Activated T-cell treated with anti-CD3 and anti-CD28 coated beads, Interleukin-2, amount 50 U/mL, for 4 hours (primary cell): ENCODE data around the gene PTPRM. TPM values are rescaled to one million over a fixed set of nuclear protein-coding genes. Genes with fewer than 3 reads are reported as not detected.

Experiments
- ATAC-seq, 2 donors: fragments of 200-7000 bp; cut with Tn5 transposase; one replicate each; pipeline ENCODE4 v1.10.0; 2021
- DNase-seq: peaks from one replicate; pipeline ENCODE4 v3.0.0-alpha.2; 2020
- H3K27me3 Mint-ChIP-seq: one replicate; pipeline ENCODE4 v1.8.0; 2021; ENCODE audit warnings: low read depth, mixed read lengths
- H3K36me3 Mint-ChIP-seq: one replicate; pipeline ENCODE4 v1.8.0; 2022; ENCODE audit warnings: mixed read lengths; ENCODE audit not compliant: insufficient read depth
- H3K4me1 Mint-ChIP-seq: one replicate; pipeline ENCODE4 v1.8.0; 2021; ENCODE audit warnings: low read depth, mixed read lengths
- H3K4me3 Mint-ChIP-seq: one replicate; pipeline ENCODE4 v1.8.0; 2021; ENCODE audit warnings: mild to moderate bottlenecking, moderate library complexity, mixed read lengths
- H3K9me3 Mint-ChIP-seq: one replicate; pipeline ENCODE4 v1.8.0; 2021; ENCODE audit warnings: mixed read lengths
- total RNA-seq, 3 donors: library from RNA; stranded (reverse); gene quantifications; one replicate each; pipeline ENCODE4 v1.2.1, GENCODE V29; 2021

Gene PTPRM
- total RNA-seq, 3 donors from 2014 or later = 1.5 to 3.5 (median 2.3) TPM

DNA sequence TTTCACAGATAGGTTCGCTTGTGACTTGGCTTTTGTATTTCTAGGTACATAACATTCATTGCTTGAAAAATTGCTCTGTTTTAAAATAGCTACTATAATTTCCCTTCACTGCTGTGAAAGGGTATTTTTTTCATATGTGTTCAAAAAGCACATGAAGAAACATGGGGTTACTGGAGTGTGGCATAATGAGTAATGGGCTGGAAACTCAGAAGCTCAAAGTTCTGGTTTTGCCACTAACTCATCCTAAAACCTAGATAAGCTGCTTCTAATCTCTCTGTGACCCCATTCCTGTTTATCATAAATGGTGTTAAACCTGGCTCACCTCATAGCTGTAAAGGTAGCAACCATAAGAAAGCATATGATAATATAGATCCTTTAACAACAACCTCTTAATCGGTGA lies 319.3 kb downstream of the PTPRM start:
- H3K4me3 Mint-ChIP-seq = no peak overlapping the region
- no peak for DNase-seq
- ATAC-seq = no peak
- H3K27me3 Mint-ChIP-seq = no peaks in the 10 kb centered on the region
- no peaks in the 10 kb centered on the region for H3K4me1 Mint-ChIP-seq
- H3K9me3 Mint-ChIP-seq = no peaks in the 10 kb centered on the region
- no peaks in the 10 kb centered on the region for H3K36me3 Mint-ChIP-seq

DNA sequence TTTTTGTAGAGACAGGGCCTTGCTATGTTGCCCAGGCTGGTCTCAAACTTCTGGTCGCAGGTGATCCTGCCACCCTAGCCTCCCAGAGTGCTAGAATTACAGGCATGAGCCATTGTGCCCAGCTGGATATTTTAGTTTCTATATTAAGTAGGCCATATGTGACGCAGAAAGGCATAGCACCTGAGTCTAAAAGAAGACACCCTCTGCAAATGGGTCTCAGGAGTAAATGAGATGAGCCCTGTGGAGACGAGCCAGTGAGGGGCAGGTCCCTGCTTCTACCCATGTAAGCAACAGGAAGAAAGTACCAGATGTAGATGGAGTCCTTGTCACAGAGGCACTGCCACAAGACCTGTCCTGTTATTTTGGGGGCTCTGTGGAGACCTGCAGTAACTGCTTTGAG lies 322.4 kb downstream of the PTPRM start:
- H3K4me3 Mint-ChIP-seq = no peak overlapping the region
- DNase-seq = no peak
- no peak for ATAC-seq

DNA sequence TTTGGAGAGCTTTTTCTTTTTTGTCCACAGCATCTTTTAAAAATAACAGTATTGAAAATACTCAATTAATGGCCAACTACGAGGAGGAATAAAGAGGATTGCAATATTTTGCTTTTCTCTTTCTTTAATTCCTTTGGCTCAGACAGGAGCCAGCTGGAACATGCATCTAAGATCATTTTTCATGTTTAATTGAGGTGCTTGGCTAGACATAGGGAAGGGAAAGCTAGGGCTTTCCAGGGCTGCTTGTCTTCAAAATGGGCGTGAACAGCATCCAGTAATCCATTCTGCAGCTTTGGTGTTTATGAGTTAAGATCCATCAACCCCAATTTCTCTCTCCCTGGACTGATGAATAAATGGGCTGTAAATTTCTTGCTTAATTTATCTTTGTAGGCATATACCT lies 323.0 kb downstream of the PTPRM start:
- no peaks in the 10 kb centered on the region for H3K4me1 Mint-ChIP-seq
- DNase-seq (no peak), ATAC-seq (no peak)
- no peaks in the 10 kb centered on the region for H3K36me3 Mint-ChIP-seq
- H3K4me3 Mint-ChIP-seq = no peak overlapping the region
- H3K9me3 Mint-ChIP-seq = no peaks in the 10 kb centered on the region
- no peaks in the 10 kb centered on the region for H3K27me3 Mint-ChIP-seq

More for the DNA sequence above, 322.4 kb downstream of the PTPRM start:
- H3K4me1 Mint-ChIP-seq = no peaks in the 10 kb centered on the region
- H3K36me3 Mint-ChIP-seq = no peaks in the 10 kb centered on the region
- no peaks in the 10 kb centered on the region for H3K27me3 Mint-ChIP-seq
- H3K9me3 Mint-ChIP-seq = no peaks in the 10 kb centered on the region

DNA sequence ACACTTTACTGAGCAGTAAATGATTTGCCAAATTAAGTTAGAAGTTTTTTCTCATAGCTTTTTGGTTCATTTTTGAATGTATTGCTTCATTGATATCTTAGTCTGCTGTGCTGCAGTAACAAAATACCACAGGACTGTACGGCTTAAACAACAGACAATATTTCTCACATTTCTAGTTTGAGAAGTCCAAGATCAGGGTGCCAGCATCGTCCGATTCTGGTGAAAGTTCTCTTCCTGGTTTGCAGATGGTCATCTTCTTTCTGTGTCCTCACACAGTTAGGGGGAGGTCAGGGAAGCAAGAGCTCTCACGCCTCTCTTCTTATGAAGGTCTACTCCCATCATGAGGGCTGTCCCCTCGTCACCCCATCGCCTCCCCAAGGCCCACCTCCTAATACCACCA lies 325.4 kb downstream of the PTPRM start:
- Mint-ChIP-seq H3K4me3 (no peak overlapping the region), H3K27me3 (no peaks in the 10 kb centered on the region), H3K9me3 (no peaks in the 10 kb centered on the region), H3K36me3 (no peaks in the 10 kb centered on the region), H3K4me1 (no peaks in the 10 kb centered on the region)
- ATAC-seq (no peak), DNase-seq (no peak)

DNA sequence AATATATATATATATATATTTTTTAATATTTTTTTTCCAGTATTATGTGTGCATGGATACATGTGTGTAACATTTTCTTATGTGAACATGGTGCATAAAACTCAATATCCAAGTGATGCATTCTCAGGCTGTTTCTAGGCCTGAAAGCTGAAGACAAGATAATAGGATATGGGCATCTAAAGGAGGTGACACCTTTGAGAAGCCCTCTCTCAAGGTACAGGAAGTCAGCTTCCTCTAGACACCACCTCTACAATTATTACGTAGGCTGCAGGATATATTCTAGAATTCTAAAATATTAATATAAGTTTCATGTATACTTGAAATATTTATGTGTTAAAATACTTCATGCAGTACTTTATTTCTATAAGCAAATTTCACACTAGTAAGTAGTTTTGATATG lies 327.5 kb downstream of the PTPRM start:
- H3K4me1 Mint-ChIP-seq = no peaks in the 10 kb centered on the region
- ATAC-seq = no peak
- no peaks in the 10 kb centered on the region for H3K9me3 Mint-ChIP-seq
- H3K4me3 Mint-ChIP-seq = no peak overlapping the region
- H3K36me3 Mint-ChIP-seq = no peaks in the 10 kb centered on the region
- H3K27me3 Mint-ChIP-seq = no peaks in the 10 kb centered on the region
- no peak for DNase-seq

DNA sequence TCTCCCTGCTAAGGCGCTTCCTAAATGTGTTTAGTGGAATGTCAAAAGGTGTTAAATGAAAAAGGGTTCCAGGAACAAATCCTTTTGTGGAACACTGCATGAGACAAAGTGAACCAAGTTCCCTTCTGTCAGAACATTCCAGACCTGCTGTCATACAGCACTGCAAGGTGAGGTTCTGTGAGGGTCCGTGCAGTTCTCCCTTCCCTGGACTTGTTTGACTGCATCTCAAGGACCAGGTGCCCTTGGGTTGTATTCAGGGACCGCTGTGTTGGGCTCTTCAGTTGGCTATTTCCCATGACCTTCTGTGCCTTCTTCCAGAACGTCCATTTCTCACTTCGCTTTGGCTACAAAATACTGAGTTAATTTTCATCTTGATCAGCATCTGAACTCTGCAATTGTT lies 328.2 kb downstream of the PTPRM start:
- ATAC-seq (no peak), DNase-seq (no peak)
- no peaks in the 10 kb centered on the region for H3K4me1 Mint-ChIP-seq
- no peaks in the 10 kb centered on the region for H3K36me3 Mint-ChIP-seq
- no peak overlapping the region for H3K4me3 Mint-ChIP-seq
- no peaks in the 10 kb centered on the region for H3K27me3 Mint-ChIP-seq
- H3K9me3 Mint-ChIP-seq = no peaks in the 10 kb centered on the region

DNA sequence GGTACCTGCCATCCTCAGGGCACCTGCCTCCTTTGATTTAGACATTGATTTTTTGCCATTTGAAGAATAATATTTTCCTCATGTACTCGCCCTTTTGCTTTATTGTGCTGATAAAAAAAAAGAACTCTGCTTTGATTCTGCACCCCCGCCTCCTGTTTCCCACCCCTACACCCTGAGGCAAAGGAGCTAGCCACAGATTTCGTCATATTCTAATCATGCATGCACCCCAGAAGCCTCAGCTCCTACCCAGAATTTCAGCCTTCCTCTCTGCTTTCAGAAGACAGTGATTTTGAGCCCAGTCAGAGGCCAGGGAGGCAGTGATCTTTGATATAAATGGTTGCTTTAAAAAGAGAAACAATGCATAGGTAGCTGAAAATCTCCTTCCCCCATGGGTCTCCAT lies 329.0 kb downstream of the PTPRM start:
- H3K4me3 Mint-ChIP-seq = no peak overlapping the region
- no peaks in the 10 kb centered on the region for H3K36me3 Mint-ChIP-seq
- DNase-seq (no peak), ATAC-seq (no peak)
- H3K4me1 Mint-ChIP-seq = no peaks in the 10 kb centered on the region
- no peaks in the 10 kb centered on the region for H3K27me3 Mint-ChIP-seq
- no peaks in the 10 kb centered on the region for H3K9me3 Mint-ChIP-seq

DNA sequence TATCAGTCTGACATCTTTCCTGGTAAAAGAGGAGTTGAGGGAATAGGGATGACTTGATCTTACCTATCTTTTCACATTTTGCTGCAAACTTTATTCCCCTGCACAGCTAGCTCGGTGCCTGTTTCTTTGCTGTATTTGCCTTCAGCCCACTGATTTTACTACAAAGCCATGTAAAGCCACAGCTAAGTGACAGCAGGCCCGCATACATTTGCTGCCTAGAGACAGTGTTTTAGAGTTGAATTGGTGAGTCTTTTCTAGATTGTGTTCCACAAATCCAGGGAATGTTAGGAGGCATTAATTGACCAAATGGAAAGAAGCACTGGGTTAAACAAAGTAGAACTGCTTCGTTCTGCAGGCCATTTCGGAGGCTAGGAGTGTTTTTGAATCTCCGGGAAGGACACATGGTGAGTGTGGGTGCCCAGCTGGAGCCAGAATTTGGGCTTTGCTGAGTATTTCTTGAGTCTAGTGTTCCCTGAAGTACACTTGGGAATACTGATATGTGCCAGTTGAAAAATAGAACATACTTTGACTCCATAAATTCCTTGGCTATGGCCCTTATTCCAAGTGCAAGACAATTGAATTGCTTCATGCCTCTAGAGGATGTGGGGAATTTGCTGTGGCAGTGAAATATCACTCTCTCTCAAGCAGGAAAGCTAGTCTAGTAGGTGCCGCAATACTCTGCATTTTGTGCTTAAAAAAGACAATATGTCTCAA lies 329.8 kb downstream of the PTPRM start:
- Mint-ChIP-seq H3K36me3 (no peaks in the 10 kb centered on the region), H3K4me3 (no peak overlapping the region), H3K9me3 (no peaks in the 10 kb centered on the region), H3K4me1 (no peaks in the 10 kb centered on the region), H3K27me3 (no peaks in the 10 kb centered on the region)
- ATAC-seq (no peak), DNase-seq (no peak)

DNA sequence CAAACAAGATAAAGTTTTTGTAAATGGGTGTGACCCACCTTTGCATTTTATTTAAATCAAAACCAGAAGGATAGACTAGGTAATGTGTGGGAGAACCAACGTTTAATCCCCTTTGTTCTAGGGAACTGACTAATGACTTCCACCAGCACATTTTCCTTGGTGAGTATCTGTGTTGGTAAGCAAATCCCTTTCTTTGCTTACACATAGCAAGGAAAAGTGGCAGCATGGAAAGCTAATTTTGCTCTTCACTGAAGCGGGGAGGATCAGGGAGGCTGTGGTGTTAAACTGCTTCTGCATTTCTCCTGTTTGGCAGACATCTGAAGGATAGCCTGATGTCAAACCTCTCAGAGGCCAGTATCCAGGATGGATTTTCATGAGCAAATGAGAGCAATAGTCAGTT lies 331.1 kb downstream of the PTPRM start:
- Mint-ChIP-seq H3K9me3 (no peaks in the 10 kb centered on the region), H3K36me3 (no peaks in the 10 kb centered on the region), H3K4me3 (no peak overlapping the region), H3K4me1 (no peaks in the 10 kb centered on the region), H3K27me3 (no peaks in the 10 kb centered on the region)
- ATAC-seq (no peak), DNase-seq (no peak)

DNA sequence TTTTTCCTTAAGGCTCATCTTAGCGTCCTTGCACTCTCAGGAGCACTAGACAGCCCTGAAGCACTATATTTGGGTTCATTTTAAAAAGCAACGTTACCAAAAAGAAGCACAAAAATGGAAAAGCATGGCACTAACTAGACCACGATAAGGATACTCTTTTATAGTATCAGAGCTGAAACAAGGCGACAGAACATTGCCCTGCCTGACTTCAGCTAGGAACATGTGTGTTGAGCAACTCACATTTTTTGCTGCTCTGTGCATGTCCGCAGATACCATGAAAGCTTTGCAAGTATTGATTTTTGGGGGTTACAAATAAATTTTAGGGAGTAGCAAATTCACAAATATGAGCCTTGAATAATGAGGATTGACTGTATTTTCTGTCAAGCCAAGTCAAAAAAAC lies 332.0 kb downstream of the PTPRM start:
- no peak for ATAC-seq
- no peaks in the 10 kb centered on the region for H3K36me3 Mint-ChIP-seq
- no peak for DNase-seq
- H3K9me3 Mint-ChIP-seq = no peaks in the 10 kb centered on the region
- H3K27me3 Mint-ChIP-seq = no peaks in the 10 kb centered on the region
- H3K4me3 Mint-ChIP-seq = no peak overlapping the region
- H3K4me1 Mint-ChIP-seq = no peaks in the 10 kb centered on the region

DNA sequence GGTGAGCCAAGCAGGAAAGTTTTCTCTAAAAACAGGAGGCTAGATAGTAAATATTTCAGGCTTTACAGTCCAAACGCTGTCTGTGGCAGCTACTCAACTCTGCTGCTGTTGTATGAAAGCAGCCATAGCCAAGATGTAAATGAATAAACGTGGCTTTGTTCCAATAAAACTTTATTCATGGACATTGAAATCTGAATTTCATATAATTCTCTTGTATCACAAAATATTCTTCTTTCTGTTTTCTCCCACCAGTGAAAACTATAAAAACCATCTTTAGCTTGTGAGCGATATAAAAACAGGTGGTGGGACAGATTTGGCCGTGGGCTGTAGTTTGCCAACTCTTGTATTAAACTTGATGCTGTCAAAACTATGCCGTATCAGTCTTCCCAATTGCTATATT lies 333.0 kb downstream of the PTPRM start:
- Mint-ChIP-seq H3K4me3 (no peak overlapping the region), H3K9me3 (peaks cover 4% of the 10 kb centered on the region), H3K36me3 (no peaks in the 10 kb centered on the region), H3K27me3 (no peaks in the 10 kb centered on the region), H3K4me1 (no peaks in the 10 kb centered on the region)
- ATAC-seq (no peak), DNase-seq (no peak)

DNA sequence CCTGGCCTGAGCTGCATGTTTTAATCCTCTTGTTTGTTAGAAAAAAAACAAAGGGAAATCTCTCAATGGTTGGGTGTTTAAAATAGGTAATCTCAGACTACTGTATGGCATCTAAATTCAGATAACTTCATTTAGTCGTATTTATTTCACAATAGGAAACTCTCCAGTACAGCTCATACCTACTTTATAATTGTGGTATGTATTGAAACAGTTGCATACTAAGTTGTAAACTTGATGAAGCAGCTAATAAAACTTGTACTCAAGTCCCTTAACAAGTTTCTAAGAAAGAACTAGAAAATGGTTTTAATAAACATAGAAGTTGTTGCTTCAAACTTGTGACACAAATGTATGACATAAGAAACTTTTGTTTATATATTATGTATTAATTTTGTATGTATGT lies 334.5 kb downstream of the PTPRM start:
- peaks cover 8% of the 10 kb centered on the region for H3K9me3 Mint-ChIP-seq
- H3K4me1 Mint-ChIP-seq = no peaks in the 10 kb centered on the region
- H3K27me3 Mint-ChIP-seq = no peaks in the 10 kb centered on the region
- H3K4me3 Mint-ChIP-seq = no peak overlapping the region
- ATAC-seq (no peak), DNase-seq (no peak)
- no peaks in the 10 kb centered on the region for H3K36me3 Mint-ChIP-seq

DNA sequence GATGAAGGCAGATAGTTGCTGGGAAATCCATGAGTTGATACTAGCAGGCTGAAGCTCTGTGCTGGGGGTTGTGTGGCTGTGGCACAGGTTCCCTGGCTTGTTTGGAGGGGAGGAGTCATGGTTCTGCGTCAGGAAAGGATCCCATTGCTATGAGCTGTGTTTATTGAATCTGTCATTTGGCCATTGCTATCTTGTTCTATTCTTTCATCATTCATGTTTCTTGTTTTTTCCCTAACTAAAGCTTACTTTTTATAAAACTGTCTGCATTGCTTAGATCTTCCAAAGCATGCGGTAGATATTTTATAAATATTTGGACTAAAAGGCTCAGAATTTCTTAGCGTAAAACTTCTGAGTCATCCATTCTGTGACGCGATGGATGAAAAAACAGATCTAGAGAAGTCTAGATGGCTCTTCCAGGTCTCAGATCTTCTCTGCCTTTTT lies 335.3 kb downstream of the PTPRM start:
- no peaks in the 10 kb centered on the region for H3K36me3 Mint-ChIP-seq
- H3K4me1 Mint-ChIP-seq = no peaks in the 10 kb centered on the region
- no peaks in the 10 kb centered on the region for H3K27me3 Mint-ChIP-seq
- DNase-seq (no peak), ATAC-seq (no peak)
- H3K4me3 Mint-ChIP-seq = no peak overlapping the region
- H3K9me3 Mint-ChIP-seq = peaks cover 8% of the 10 kb centered on the region

DNA sequence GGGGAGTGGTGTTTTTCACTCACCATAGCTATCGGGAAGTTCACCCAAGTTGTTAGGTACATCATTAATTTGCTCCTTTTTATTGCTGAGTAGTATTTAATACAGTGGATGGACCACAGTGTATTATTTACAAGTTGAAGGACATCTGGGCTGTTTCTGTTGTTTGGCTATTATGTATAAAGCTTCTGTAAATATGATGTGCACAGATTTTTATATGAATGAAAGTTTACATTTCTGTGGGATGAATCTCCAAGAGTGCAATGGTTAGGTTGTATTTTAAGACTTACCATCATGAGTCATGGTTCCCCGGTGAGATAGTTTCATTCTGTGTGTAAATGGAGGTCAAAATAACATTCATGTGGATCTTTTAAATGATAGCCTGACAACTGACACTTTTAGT lies 337.4 kb downstream of the PTPRM start:
- DNase-seq = no peak
- no peaks in the 10 kb centered on the region for H3K27me3 Mint-ChIP-seq
- peaks cover 8% of the 10 kb centered on the region for H3K9me3 Mint-ChIP-seq
- no peak overlapping the region for H3K4me3 Mint-ChIP-seq
- H3K4me1 Mint-ChIP-seq = no peaks in the 10 kb centered on the region
- ATAC-seq = no peak
- no peaks in the 10 kb centered on the region for H3K36me3 Mint-ChIP-seq

DNA sequence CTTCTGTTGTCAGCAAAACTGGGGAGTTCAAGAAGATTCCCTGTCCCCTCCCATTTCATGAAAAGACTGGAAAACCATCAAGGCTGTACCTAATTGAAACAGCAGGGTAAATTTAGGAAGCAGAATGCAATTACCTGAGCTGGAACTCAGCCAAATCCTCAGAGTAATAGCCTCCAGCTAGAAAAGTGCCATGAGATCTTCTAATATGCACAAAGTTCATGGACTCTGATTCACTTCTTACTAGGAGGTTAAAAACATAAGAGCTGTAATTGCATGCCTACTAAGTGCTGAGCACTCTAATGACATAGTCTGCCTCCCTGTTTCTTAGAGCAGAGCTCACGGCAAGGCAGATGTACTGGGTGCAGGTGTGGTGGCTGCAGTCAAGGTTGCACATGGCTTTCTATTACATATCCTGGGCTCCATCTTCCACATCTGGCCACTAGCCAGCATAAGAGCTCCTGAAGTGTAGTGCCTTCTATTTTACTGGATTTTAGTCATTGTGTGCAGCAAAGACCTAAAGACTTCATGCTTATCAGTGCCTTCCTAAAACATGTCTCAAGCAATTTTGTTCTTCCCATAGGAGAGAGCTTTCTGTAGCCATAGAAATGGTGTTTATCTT lies 341.7 kb downstream of the PTPRM start:
- H3K9me3 Mint-ChIP-seq = peaks cover 8% of the 10 kb centered on the region
- no peaks in the 10 kb centered on the region for H3K36me3 Mint-ChIP-seq
- DNase-seq (no peak), ATAC-seq (no peak)
- H3K4me3 Mint-ChIP-seq = no peak overlapping the region
- H3K27me3 Mint-ChIP-seq = no peaks in the 10 kb centered on the region
- H3K4me1 Mint-ChIP-seq = no peaks in the 10 kb centered on the region
